NCI-H1930 (cell line): ENCODE data around the gene CALHM6.

ENCODE experiments used
- DNase-seq, 2 experiments: peaks; one replicate each; lab custom pipeline; 2025; lab: John Stamatoyannopoulos, UW

The CALHM6 gene

DNA sequence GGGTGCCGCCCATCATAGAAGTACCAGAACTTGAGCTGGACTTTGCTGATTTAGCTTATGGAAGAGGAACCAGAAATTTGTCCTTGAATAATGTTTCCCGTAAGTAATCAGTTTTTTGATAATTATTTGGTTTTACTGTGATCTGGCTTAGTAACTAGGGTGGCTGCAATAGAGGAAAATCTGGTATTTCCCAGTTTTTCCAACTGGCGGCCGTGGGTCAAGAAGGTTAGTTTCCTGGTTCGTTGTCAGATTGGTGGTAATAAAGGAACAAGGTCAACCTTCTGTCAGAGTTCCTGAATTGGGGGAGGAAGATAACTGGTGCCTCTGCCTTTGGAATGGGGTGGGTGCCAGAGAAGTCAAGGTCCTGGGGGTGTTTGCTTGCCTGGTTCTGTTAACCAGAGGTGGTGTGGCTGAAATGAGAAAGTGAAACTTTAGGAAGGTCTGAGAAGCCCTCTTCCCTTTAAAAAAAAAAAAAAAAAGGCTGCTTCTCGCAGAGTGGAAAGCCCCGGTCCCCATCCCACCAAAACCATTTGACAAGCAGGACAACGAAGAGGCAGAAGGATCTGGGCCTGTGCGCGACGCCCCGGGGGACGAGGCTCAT, at the start of gene CALHM6:
Gene CALHM6 (plus strand): TSS at position 45 of the 601 bp plus-strand sequence. CDS start 555 bp downstream, at position 600.
- no peak for DNase-seq

GRCh38 chr6:116412270-116412669, 48.9 kb upstream of the CALHM6 start:
- DNase-seq, result no peak

GRCh38 chr6:116413357-116413756, 47.8 kb upstream of the CALHM6 start:
- DNase-seq, result no peak

- DNase-seq, result no peak
These were observed 43.5 kb upstream of the CALHM6 start for GRCh38 chr6:116417661-116418060.

GRCh38 chr6:116419069-116419786, 41.9 kb upstream of the CALHM6 start:
- DNase-seq, result no peak

- DNase-seq, result no peak
These were observed 40.8 kb upstream of the CALHM6 start for GRCh38 chr6:116420341-116420740.

DNA sequence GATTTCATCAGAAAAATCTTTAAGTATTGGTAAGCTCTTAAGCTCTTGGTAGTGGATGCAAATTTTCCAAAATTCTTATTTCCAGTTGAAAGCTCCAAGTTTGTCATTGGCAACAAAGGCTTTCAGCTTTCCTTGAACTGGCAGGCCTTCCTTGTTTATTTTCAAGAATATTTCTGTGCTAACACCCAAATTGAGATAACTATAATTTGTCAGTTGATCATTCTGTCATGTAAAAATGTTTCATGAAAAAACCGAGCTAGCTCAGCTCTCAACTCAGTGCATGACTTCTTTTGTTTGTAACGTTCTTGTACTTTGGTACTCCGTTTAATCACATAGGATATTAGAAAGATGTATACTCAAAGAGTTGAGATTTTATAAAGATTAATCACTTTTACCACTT, 38.9 kb upstream of the CALHM6 start:
- no peak for DNase-seq

DNA sequence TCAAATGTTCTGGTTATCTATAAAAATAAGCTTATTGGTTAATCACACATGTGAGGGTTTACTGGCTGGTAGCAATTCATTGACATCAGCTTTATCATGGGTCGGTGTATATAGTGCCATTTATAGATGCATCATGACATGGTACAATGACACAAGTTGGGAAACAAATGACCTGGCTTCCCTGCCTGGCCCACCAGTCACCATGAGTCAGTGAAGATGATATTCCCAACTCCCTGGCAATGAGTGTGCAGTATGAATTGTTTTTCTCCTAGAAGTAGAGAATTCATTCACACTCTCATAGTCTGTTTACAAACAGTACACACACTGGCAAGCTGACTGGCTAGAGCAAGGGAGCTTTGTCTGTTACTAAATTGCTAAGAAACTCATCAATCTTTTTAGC, 37.2 kb upstream of the CALHM6 start:
- no peak for DNase-seq

DNA sequence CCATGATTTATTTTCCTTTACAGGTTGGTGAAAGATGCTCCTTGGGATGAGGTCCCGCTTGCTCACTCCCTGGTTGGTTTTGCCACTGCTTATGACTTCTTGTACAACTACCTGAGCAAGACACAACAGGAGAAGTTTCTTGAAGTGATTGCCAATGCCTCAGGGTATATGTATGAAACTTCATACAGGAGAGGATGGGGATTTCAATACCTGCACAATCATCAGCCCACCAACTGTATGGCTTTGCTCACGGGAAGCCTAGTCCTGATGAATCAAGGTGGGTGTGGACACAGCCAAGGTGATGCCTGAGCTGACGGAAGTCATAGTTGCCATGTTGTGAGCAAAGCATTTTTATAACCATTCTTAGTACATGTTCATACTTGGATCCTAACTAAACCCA, 34.6 kb upstream of the CALHM6 start:
- no peak for DNase-seq

GRCh38 chr6:116429111-116429510, 32.1 kb upstream of the CALHM6 start:
- DNase-seq, result no peak

DNA sequence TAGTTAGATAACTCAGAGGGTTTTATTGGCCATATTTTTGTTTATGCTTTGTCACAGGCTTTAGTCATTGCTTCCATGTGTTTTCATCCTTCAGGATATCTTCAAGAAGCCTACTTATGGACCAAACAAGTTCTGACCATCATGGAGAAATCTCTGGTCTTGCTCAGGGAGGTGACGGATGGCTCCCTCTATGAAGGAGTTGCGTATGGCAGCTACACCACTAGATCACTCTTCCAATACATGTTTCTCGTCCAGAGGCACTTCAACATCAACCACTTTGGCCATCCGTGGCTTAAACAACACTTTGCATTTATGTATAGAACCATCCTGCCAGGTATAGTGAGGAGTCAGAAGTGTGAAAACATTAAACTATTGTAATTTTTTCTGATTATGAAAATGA, 30.3 kb upstream of the CALHM6 start:
- DNase-seq, result no peak

GRCh38 chr6:116431964-116432595, 29.1 kb upstream of the CALHM6 start:
- no peak for DNase-seq

- DNase-seq, result no peak
These were observed 27.9 kb upstream of the CALHM6 start for GRCh38 chr6:116433206-116433712.

DNA sequence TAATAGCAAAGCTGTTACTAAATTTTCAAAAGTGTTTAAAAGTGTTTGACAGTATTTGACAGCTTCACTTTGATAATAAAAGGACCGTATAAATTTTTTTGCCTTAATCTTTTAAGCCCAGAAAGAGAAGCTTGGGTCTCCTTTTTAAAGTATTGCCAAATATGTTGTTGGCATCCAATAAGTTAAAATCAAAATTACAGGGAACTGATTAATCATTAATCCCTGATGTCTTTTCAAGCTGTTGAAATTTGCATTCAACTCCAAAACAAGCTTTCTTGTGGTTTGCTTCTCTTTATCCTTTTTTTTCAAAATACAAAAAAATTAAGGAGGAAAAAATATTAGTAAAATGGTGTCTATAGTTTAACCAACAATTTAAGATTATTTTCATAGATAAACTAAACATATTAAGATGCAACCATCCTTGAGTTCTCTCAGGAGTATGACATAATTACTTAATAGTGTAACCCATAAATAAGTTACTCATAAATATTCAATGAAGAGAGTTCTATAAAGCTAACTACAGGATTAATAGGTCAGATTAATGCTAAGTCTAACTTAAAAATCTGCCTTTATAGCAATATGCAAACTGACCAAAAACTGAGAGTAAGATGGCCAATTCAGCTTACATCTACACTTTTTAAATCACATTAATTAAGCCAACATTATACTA, 27.0 kb upstream of the CALHM6 start:
- no peak for DNase-seq

GRCh38 chr6:116436586-116436985, 24.6 kb upstream of the CALHM6 start:
- DNase-seq, result no peak

GRCh38 chr6:116437656-116438055, 23.5 kb upstream of the CALHM6 start:
- no peak for DNase-seq

- DNase-seq, result no peak
These were observed 22.4 kb upstream of the CALHM6 start for GRCh38 chr6:116438590-116439448.

DNA sequence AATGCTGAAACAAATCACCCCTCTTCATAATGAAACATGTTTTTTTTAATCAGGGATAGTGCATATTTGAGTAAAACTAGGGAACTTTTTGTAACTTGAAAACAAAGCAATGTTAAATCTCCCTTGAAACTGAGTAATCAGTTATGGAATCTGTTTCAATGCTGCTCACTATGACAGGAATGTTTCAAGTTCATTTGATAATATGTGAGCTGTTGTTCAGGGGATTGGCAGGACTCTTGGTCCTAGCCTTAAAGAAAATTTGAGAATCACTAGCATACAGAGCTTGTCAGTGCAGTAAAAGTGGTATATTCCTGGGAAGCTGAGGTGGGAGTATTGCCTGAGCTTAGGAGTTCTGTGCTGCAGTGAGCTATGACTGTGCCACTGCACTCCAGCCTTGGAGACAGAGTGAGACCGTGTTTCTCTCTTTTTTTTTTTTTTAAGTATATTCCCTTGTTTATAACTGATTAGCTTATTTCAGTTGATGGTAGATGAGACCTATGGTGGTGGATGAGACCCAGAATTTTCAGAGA, 21.6 kb upstream of the CALHM6 start:
- no peak for DNase-seq

GRCh38 chr6:116443105-116443504, 18.1 kb upstream of the CALHM6 start:
- DNase-seq, result no peak

- no peak for DNase-seq
These were observed 17.1 kb upstream of the CALHM6 start for GRCh38 chr6:116444092-116444491.

DNA sequence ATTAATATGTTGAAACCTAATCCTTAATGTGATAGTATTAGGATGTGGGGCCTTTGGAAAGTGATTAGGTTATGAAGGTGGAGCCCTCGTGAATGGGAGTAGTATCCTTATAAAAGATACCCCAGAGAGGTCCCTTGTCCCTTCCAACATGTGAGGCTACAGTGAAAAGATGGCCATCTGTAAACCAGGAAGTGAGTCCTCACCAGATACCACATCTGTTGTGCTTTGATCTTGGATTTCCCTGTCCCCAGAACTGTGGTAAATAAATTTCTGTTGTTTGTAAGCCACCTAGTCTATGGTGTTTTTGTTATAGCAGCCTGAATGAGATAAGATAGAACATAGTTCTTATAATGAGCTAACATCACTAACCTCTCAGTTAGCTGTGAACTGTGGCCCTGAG, 16.6 kb upstream of the CALHM6 start:
- no peak for DNase-seq
